Activated T-cell treated with anti-CD3 and anti-CD28 coated beads, Interleukin-2, amount 50 U/mL, for 4 hours (primary cell): ENCODE data around the gene SLC7A11. TPM values are rescaled to one million over a fixed set of nuclear protein-coding genes. Genes with fewer than 3 reads are reported as not detected.

Source experiments
- ATAC-seq, 2 donors: fragments of 200-7000 bp; cut with Tn5 transposase; one replicate each; pipeline ENCODE4 v1.10.0; 2021
- DNase-seq: peaks from one replicate; pipeline ENCODE4 v3.0.0-alpha.2; 2020
- H3K27me3 Mint-ChIP-seq: one replicate; pipeline ENCODE4 v1.8.0; 2021; ENCODE audit warnings: low read depth, mixed read lengths
- H3K36me3 Mint-ChIP-seq: one replicate; pipeline ENCODE4 v1.8.0; 2022; ENCODE audit warnings: mixed read lengths; ENCODE audit not compliant: insufficient read depth
- H3K4me1 Mint-ChIP-seq: one replicate; pipeline ENCODE4 v1.8.0; 2021; ENCODE audit warnings: low read depth, mixed read lengths
- H3K4me3 Mint-ChIP-seq: one replicate; pipeline ENCODE4 v1.8.0; 2021; ENCODE audit warnings: mild to moderate bottlenecking, moderate library complexity, mixed read lengths
- H3K9me3 Mint-ChIP-seq: one replicate; pipeline ENCODE4 v1.8.0; 2021; ENCODE audit warnings: mixed read lengths
- total RNA-seq, 3 donors: library from RNA; stranded (reverse); gene quantifications; one replicate each; pipeline ENCODE4 v1.2.1, GENCODE V29; 2021

The SLC7A11 gene
- total RNA-seq: 1 to 10 TPM in 2 of 3 donors, under 1 TPM in 1; 0.63 to 1.2 (median 1.0) TPM

- DNase-seq: no peak
- peak; percentile 88 to 90 for ATAC-seq
- Mint-ChIP-seq H3K27me3 (no peaks in the 10 kb centered on the region), H3K36me3 (no peaks in the 10 kb centered on the region), H3K4me3 (peak within 1 kb of the TSS; percentile 81), H3K9me3 (no peaks in the 10 kb centered on the region), H3K4me1 (peaks cover 14% of the 10 kb centered on the region)
Measured at GRCh38 chr4:138242076-138242833, at the start of gene SLC7A11. SLC7A11 (minus strand) TSS chr4:138242349; CDS start chr4:138242069, 280 bp downstream.

DNA sequence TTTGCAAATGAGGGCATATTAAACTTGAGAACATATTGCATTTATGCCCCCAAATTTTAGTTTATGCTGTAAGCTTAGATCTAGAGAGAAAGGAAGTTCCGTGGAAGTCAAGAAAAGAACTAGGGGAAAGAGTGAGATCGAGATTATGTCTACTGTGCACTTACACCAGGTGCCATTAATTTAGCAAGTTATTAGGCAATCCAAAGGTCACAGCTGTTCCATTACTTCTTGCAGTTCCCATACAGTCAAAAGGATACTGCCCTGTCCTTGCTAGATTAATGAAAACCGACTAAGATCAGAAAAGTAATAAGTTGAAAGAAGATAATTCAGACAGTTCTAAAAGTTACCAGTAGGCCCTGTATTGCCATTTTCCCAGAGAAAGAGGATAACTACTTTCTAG, 49.3 kb upstream of the SLC7A11 start:
- no peak for ATAC-seq
- no peaks in the 10 kb centered on the region for H3K36me3 Mint-ChIP-seq
- no peak overlapping the region for H3K4me3 Mint-ChIP-seq
- DNase-seq: no peak
- no peaks in the 10 kb centered on the region for H3K27me3 Mint-ChIP-seq
- no peaks in the 10 kb centered on the region for H3K9me3 Mint-ChIP-seq
- no peaks in the 10 kb centered on the region for H3K4me1 Mint-ChIP-seq

GRCh38 chr4:138290805-138291204, 48.7 kb upstream of the SLC7A11 start:
- DNase-seq: no peak
- Mint-ChIP-seq H3K9me3 (no peaks in the 10 kb centered on the region), H3K4me3 (no peak overlapping the region), H3K4me1 (no peaks in the 10 kb centered on the region), H3K27me3 (no peaks in the 10 kb centered on the region), H3K36me3 (no peaks in the 10 kb centered on the region)
- no peak for ATAC-seq

GRCh38 chr4:138279286-138279685, 37.1 kb upstream of the SLC7A11 start:
- DNase-seq: no peak
- H3K4me1 Mint-ChIP-seq: no peaks in the 10 kb centered on the region
- H3K36me3 Mint-ChIP-seq: no peaks in the 10 kb centered on the region
- H3K4me3 Mint-ChIP-seq: no peak overlapping the region
- peaks cover 6% of the 10 kb centered on the region for H3K9me3 Mint-ChIP-seq
- H3K27me3 Mint-ChIP-seq: no peaks in the 10 kb centered on the region
- no peak for ATAC-seq

DNA sequence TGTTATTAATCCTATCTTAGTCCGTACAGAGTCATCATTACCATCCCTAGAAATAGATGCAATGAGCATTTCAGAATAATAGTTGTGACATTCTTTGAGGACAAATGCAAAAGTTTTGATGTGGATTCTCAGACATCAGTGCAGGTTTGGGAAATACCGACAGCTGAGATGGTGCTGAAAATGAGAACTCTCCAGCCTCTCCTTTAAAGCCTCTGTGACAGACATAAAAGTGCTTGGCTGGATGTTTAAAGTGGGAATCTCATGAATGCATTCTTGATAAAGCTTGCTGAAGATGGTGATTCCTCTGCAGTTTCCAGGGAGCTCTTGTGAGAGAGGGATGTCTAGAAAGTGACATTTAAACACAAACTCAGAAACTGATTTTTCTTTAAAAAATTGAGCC, 35.0 kb upstream of the SLC7A11 start:
- no peak for DNase-seq

DNA sequence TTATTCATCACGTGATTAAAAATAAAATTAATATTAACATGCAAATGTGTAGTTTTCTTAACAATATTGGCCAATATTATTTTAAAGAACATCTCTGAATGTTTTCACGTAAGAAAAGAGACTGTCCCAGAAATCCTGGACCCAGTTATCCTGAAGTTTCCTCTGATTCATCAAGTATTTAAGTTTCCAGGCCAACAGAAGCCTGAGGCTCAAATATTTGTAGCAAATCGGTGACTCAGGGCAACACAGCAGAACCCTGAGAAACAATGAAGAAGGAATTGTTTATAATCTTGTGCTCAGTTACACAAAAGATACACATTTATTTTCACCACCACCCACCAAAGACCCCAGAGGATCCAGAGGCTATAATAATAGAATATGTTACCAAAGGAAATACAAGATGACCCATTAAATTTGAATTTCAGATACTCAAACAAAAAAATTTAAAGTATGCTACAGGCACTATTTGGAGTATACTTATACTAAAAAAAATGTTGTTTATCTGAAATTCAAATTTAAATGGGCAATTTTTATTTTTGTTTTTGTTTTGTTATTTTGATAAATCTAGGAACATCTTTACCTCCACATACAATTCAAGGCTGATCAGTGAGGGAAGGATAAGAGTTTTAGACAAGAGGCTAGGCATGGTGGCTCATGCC, 33.9 kb upstream of the SLC7A11 start:
- Mint-ChIP-seq H3K27me3 (no peaks in the 10 kb centered on the region), H3K9me3 (peaks cover 6% of the 10 kb centered on the region), H3K4me1 (no peaks in the 10 kb centered on the region), H3K4me3 (no peak overlapping the region), H3K36me3 (no peaks in the 10 kb centered on the region)
- DNase-seq: no peak
- ATAC-seq: no peak

More for the DNA sequence above, 35.0 kb upstream of the SLC7A11 start:
- Mint-ChIP-seq H3K4me1 (no peaks in the 10 kb centered on the region), H3K4me3 (no peak overlapping the region), H3K36me3 (no peaks in the 10 kb centered on the region), H3K9me3 (peaks cover 6% of the 10 kb centered on the region), H3K27me3 (no peaks in the 10 kb centered on the region)
- no peak for ATAC-seq

DNA sequence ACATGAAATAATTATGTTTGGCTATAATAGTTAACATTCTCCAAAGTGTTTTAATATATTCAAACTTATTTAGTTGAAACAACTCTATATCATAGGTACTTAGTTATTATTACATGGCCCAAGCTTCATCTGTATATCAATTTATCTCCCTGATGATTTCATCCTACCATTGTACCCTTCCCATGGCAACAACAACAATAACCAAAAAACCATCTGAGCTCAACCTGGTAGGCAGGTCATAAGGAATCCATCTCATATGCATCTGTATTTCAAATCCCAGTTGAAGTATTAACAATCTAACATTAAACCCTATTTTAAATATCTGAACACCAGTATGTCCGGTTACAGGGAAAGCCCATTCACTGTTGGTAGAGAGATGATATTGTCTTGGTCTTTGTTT, 33.1 kb upstream of the SLC7A11 start:
- Mint-ChIP-seq H3K27me3 (no peaks in the 10 kb centered on the region), H3K36me3 (no peaks in the 10 kb centered on the region), H3K9me3 (peaks cover 6% of the 10 kb centered on the region), H3K4me3 (no peak overlapping the region), H3K4me1 (no peaks in the 10 kb centered on the region)
- DNase-seq: no peak
- no peak for ATAC-seq

DNA sequence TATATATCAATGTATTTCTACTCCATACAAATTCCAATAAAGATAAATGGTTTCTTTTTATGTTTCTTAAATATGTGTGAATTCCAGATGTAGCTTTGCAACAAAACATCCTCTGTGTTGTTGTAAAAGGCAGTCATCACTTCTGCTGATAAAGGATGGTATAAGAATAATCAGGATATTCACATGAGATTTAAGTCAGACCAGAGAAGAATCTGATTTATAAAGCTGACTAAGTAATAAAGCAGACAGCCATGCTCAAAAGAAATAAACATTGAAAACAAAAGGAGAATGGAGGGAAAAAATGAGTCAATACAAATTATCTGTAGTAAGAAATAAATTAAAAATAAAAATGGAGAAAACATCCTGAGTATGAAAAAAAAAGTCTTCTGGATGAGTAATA, 27.0 kb upstream of the SLC7A11 start:
- no peak for DNase-seq

DNA sequence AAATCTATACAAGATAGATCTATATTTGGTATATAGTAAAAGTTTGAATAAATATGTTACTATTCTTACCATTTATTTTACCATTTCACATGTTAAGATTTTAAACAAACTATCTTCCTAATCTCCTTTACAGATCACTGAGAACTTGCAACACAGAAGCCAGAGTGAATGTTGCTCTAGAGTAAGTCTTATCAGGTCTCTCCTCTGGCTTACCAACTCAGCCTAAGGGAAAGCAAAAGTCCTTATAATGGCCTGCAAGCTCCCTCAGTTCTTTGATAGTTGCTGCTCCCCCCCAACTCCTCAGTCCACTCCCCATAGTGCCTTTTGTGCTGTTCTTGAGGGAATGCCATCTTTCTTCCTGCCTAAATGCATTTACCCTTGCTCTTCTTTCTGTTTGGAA, 25.7 kb upstream of the SLC7A11 start:
- H3K4me3 Mint-ChIP-seq: no peak overlapping the region
- H3K36me3 Mint-ChIP-seq: no peaks in the 10 kb centered on the region
- DNase-seq: no peak
- no peaks in the 10 kb centered on the region for H3K9me3 Mint-ChIP-seq
- H3K27me3 Mint-ChIP-seq: no peaks in the 10 kb centered on the region
- ATAC-seq: no peak
- H3K4me1 Mint-ChIP-seq: no peaks in the 10 kb centered on the region

More for the DNA sequence above, 27.0 kb upstream of the SLC7A11 start:
- no peaks in the 10 kb centered on the region for H3K9me3 Mint-ChIP-seq
- ATAC-seq: no peak
- no peak overlapping the region for H3K4me3 Mint-ChIP-seq
- no peaks in the 10 kb centered on the region for H3K36me3 Mint-ChIP-seq
- H3K4me1 Mint-ChIP-seq: no peaks in the 10 kb centered on the region
- H3K27me3 Mint-ChIP-seq: no peaks in the 10 kb centered on the region

DNA sequence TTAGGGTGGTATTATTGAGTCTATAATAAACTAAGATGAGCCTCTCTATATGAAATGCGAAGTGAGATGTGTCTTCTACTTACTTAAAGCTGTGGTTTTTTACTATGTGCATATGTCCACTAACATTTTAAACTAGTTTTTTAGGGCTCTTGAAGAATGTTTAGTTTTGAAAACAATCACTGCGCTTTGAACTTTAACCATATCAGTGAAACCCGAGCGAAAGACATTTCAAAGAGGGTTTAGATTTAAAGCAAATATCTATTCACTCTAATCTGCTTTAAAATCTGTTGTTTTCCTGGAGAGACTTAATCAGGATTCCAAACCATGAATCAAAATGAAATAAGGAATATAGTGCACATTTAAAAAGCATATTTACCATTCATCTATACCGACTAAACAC, 24.8 kb upstream of the SLC7A11 start:
- no peaks in the 10 kb centered on the region for H3K4me1 Mint-ChIP-seq
- ATAC-seq (no peak), DNase-seq (no peak)
- no peaks in the 10 kb centered on the region for H3K27me3 Mint-ChIP-seq
- no peak overlapping the region for H3K4me3 Mint-ChIP-seq
- no peaks in the 10 kb centered on the region for H3K36me3 Mint-ChIP-seq
- H3K9me3 Mint-ChIP-seq: no peaks in the 10 kb centered on the region

DNA sequence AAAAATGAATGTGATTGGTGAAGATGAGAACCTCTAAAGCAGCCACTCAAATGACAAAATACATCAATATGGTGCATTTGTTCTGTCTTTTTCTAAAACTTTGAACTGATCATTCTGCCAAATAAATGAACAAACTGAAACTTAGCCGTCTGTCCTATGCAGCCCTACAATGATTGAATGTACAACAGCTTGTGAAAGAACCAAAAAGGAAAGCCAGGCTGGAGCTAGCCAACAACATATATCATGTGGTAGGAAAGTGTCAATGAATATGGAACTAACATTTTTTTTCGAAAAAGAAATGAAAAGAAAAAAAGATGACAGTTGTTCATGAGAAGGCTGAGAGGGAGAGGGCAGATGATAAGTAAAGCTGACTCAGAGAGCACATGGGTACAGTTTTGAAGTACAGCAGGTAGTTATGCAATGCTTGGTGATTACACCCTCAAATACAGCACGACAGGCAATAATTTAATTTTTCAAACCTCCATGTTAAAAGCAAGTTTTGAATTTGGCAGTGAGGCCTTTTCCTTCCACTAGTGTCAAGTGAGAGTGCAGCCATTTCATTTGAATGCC, 21.2 kb upstream of the SLC7A11 start:
- no peaks in the 10 kb centered on the region for H3K4me1 Mint-ChIP-seq
- ATAC-seq (no peak), DNase-seq (no peak)

GRCh38 chr4:138262469-138262868, 20.3 kb upstream of the SLC7A11 start:
- no peak for ATAC-seq
- Mint-ChIP-seq H3K9me3 (no peaks in the 10 kb centered on the region), H3K4me1 (no peaks in the 10 kb centered on the region)

More for the DNA sequence above, 21.2 kb upstream of the SLC7A11 start:
- Mint-ChIP-seq H3K4me3 (no peak overlapping the region), H3K36me3 (no peaks in the 10 kb centered on the region), H3K9me3 (no peaks in the 10 kb centered on the region), H3K27me3 (no peaks in the 10 kb centered on the region)

GRCh38 chr4:138262030-138262429, 19.9 kb upstream of the SLC7A11 start:
- DNase-seq (no peak), ATAC-seq (no peak)
- H3K4me1 Mint-ChIP-seq: no peaks in the 10 kb centered on the region
- H3K9me3 Mint-ChIP-seq: no peaks in the 10 kb centered on the region
- no peaks in the 10 kb centered on the region for H3K27me3 Mint-ChIP-seq
- no peak overlapping the region for H3K4me3 Mint-ChIP-seq
- H3K36me3 Mint-ChIP-seq: no peaks in the 10 kb centered on the region

More at GRCh38 chr4:138262469-138262868, 20.3 kb upstream of the SLC7A11 start:
- Mint-ChIP-seq H3K36me3 (no peaks in the 10 kb centered on the region), H3K4me3 (no peak overlapping the region), H3K27me3 (no peaks in the 10 kb centered on the region)
- no peak for DNase-seq

GRCh38 chr4:138259824-138260223, 17.7 kb upstream of the SLC7A11 start:
- Mint-ChIP-seq H3K4me1 (peaks cover 2% of the 10 kb centered on the region), H3K36me3 (no peaks in the 10 kb centered on the region), H3K27me3 (no peaks in the 10 kb centered on the region), H3K9me3 (no peaks in the 10 kb centered on the region), H3K4me3 (no peak overlapping the region)
- no peak for DNase-seq
- ATAC-seq: no peak

DNA sequence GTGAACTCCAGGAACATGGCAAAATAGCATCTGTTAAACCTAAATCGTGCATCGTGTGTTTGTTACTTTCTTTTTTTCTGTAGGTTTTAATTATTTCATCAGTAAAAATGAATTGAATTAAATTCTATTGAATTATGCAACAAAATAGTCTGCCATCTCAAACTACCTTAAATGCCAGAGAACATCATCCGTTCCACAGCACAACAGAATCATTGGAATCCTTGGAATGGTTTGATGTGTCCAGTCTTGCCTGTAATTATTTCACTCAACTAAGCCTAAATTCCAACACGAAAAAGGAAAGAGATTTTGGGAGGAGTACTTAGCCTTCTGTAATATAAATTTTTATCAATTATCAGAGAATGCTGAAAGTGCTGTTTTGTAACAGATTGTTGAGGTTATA, 17.1 kb upstream of the SLC7A11 start:
- H3K4me3 Mint-ChIP-seq: no peak overlapping the region
- H3K27me3 Mint-ChIP-seq: no peaks in the 10 kb centered on the region
- no peaks in the 10 kb centered on the region for H3K36me3 Mint-ChIP-seq
- H3K4me1 Mint-ChIP-seq: peaks cover 2% of the 10 kb centered on the region
- DNase-seq (no peak), ATAC-seq (no peak)
- H3K9me3 Mint-ChIP-seq: no peaks in the 10 kb centered on the region
